HepG2 (cell line): ENCODE results near the gene SUOX. TPM values are rescaled to one million over a fixed set of nuclear protein-coding genes. Genes with fewer than 3 reads are reported as not detected.
"Not testable (repeated sequence)": the region's sequence is repeated elsewhere in the genome, so short reads cannot be mapped to it uniquely, and the experiment has no call there.

ENCODE experiments used
- ATAC-seq: fragments of 200-7000 bp; cut with Tn5 transposase; 3 replicates; pipeline ENCODE4 v1.9.1; 2020; ENCODE audit warnings: mild to moderate bottlenecking, moderate library complexity
- BruUV-seq: library from RNA; stranded (reverse); fragments of 400-500 nt; replicated peaks from 2 replicates; lab custom pipeline; 2021; lab: Mats Ljungman, UMichigan
- CTCF ChIA-PET: fragments of 300-600 bp; formaldehyde crosslinking; extraction: SDS; loops from one replicate; lab custom pipeline; 2021; ENCODE audit warnings: low total read pairs, inconsistent platforms, low intra/inter-chr PET ratio; lab: Yijun Ruan, JAX
- POLR2A ChIA-PET: fragments of 350-600 bp; sonication (Branson Sonifier 250); formaldehyde crosslinking; loops from one replicate; lab custom pipeline; 2020; ENCODE audit warnings: antibody characterized with exemption, inconsistent platforms; lab: Yijun Ruan, JAX
- DNase-seq: peaks from one replicate; pipeline ENCODE4 v3.0.0-alpha.2; 2015; ENCODE audit warnings: low spot score
- FAIRE-seq: peaks from 3 replicates; lab custom pipeline; 2011; peaks lifted over from hg19 to GRCh38; lab: Jason Lieb, UNC
- H2AFZ ChIP-seq: one replicate; pipeline ENCODE4 v1.6.1; 2011; ENCODE audit warnings: low read length, inconsistent platforms
- H3K27ac ChIP-seq: fragments of 300-600 bp; 3 replicates; pipeline ENCODE4 v1.8.0; 2011; ENCODE audit warnings: mixed run types, mild to moderate bottlenecking, mixed read lengths, low read length, inconsistent platforms; ENCODE audit not compliant: insufficient read depth; ENCODE audit errors: extremely low read length
- H3K27me3 ChIP-seq, 2 experiments: fragments of 200-600 bp in 1 of 2; 2 replicates in 1 of 2; 3 replicates in 1 of 2; pipeline versions ENCODE4 v1.6.0 to v1.8.0; 2011; ENCODE audit warnings: low read length in 2 of 2, mild to moderate bottlenecking in 2 of 2, moderate library complexity in 2 of 2, inconsistent platforms in 1 of 2; ENCODE audit not compliant: insufficient read depth in 2 of 2, control insufficient read depth in 1 of 2
- H3K36me3 ChIP-seq, 2 experiments: fragments of 200-600 bp in 1 of 2; replicated peaks in 1 of 2; 2 replicates in 1 of 2; 3 replicates in 1 of 2; pipeline versions ENCODE4 v1.5.1 to v1.8.0; 2011; ENCODE audit warnings: low read length in 2 of 2, inconsistent platforms in 1 of 2; ENCODE audit not compliant: insufficient read depth in 2 of 2, control insufficient read depth in 1 of 2
- H3K4me1 ChIP-seq: 2 replicates; pipeline ENCODE4 v1.5.1; 2012; ENCODE audit warnings: low read length, inconsistent platforms; ENCODE audit not compliant: insufficient read depth
- H3K4me2 ChIP-seq: 2 replicates; pipeline ENCODE4 v1.6.0; 2011; ENCODE audit warnings: low read depth, low read length, inconsistent platforms
- H3K4me3 ChIP-seq, 3 experiments: fragments of 200-600 bp in 1 of 3; sonication (generic), shearing (Covaris generic) in 1 of 3; replicated peaks in 1 of 3; 2 replicates each; pipeline ENCODE4 v1.5.1; 2011 to 2016; ENCODE audit warnings: low read length in 3 of 3, inconsistent platforms in 2 of 3, low read depth in 2 of 3, mild to moderate bottlenecking in 2 of 3, control low read depth in 1 of 3, mixed read lengths in 1 of 3; ENCODE audit not compliant: insufficient read depth in 1 of 3
- H3K79me2 ChIP-seq: one replicate; pipeline ENCODE4 v1.6.1; 2011; ENCODE audit warnings: low read length, inconsistent platforms; ENCODE audit not compliant: insufficient read depth
- H3K9ac ChIP-seq: 2 replicates; pipeline ENCODE4 v1.6.0; 2011; ENCODE audit warnings: mild to moderate bottlenecking, low read depth, low read length, inconsistent platforms; ENCODE audit not compliant: insufficient read depth
- H3K9me3 ChIP-seq: 2 replicates; pipeline ENCODE4 v1.5.1; 2012; ENCODE audit warnings: mild to moderate bottlenecking, low read length
- H4K20me1 ChIP-seq: 2 replicates; pipeline ENCODE4 v1.6.0; 2011; ENCODE audit warnings: inconsistent platforms, mild to moderate bottlenecking, low read length, moderate library complexity; ENCODE audit not compliant: insufficient read depth
- GABPB1 ChIP-seq: IDR thresholded peaks from 2 replicates; pipeline ENCODE4 v1.6.1; 2016; ENCODE audit warnings: mild to moderate bottlenecking, missing genetic modification reagents, moderate library complexity, missing compliant biosample characterization
- RBFOX2 ChIP-seq: fragments of 200-400 bp; formaldehyde crosslinking; IDR thresholded peaks from 2 replicates; pipeline ENCODE4 v1.6.1; 2017; ENCODE audit warnings: low read depth, mild to moderate bottlenecking, low read length
- ZBTB38 ChIP-seq: sonication (generic); formaldehyde crosslinking; IDR thresholded peaks from 2 replicates; pipeline ENCODE4 v1.5.1; 2020; ENCODE audit warnings: mild to moderate bottlenecking, missing genetic modification reagents
- WGBS: methylation state at CpG from one replicate; pipeline ENCODE4 v1.1.6; 2017; ENCODE audit warnings: low lambda C conversion rate; 5-methylcytosine and 5-hydroxymethylcytosine counted together
- in situ Hi-C: cut with HindIII; loops from 2 replicates; pipeline ENCODE4 v1.10.0; 2017; ENCODE audit warnings: low pct_unique_long_range_greater_than_20kb; ENCODE audit not compliant: extremely low pct_ligation_motif_present
- intact Hi-C: fragments of 100-400 bp; cut with micrococcal nuclease; formaldehyde crosslinking; loops from one replicate; pipeline ENCODE4 v1.10.0; 2022; ENCODE audit not compliant: unreplicated experiment
- polyA plus RNA-seq, 8 experiments: library from polyadenylated mRNA; depleted of rRNA in 3 of 8; stranded (reverse) in 7 of 8; unstranded in 1 of 8; fragments of >200 nt; fragmentation: Illumina TruSeq in 4 of 8; extraction: Trizol in 4 of 8; gene quantifications; 2 replicates each; pipeline versions ENCODE4 v1.2.1 to v1.2.3, GENCODE V29; 2011 to 2016; ENCODE audit warnings: low read depth in 4 of 8, missing spikeins in 1 of 8, mixed read lengths in 1 of 8; ENCODE audit not compliant: insufficient read depth in 1 of 8
- total RNA-seq, 5 experiments: library from RNA; depleted of rRNA; stranded (reverse); fragments of >200 nt; fragmentation: Illumina TruSeq; extraction: Trizol; gene quantifications; 2 replicates each; pipeline ENCODE4 v1.2.3, GENCODE V29; 2016; ENCODE audit warnings: low read depth in 1 of 5
- TF ChIP-seq, protein P1 (sequence below): sonication (generic); formaldehyde crosslinking; IDR thresholded peaks from 2 replicates; pipeline ENCODE4 v1.4.0; 2020; ENCODE audit warnings: missing genetic modification reagents

SUOX gene
- total and polyA plus RNA-seq, 2 of the 13 experiments (the other 11 are each of a cell fraction or from before 2014, with no cell fraction given) = 23.9 to 25.9 TPM

DNA sequence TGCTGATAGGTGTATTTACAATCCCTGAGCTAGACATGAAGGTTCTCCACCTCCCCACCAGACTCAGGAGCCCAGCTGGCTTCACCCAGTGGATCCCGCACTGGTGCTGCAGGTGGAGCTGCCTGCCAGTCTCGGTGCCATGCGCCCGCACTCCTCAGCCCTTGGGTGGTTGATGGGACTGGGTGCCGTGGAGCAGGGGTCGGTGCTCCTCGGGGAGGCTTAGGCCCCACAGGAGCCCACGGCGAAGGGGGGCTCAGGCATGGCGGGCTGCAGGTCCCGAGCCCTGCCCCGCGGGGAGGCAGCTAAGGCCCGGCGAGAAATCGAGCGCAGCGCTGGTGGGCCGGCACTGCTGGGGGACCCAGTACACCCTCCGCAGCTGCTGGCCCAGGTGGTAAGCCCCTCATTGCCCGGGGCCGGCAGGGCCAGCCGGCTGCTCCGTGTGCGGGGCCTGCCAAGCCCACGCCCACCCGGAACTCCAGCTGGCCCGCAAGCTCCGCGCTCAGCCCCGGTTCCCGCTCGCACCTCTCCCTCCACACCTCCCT is 3.0 kb downstream of the SUOX start:
- in situ Hi-C loops = loop anchor here (5.0 kb wide), 1 partner anchor 32 kb away; no protein-coding TSS in a partner anchor
- TF ChIP-seq ZBTB38 (CRISPR knock-in tag) = peak; percentile 56; the same call in 1 of the 2 replicates
- TF ChIP-seq GABPB1 (CRISPR knock-in tag) = peak; percentile 16; the same call in 1 of the 2 replicates
- TF ChIP-seq RBFOX2 = peak; percentile 38
- TF ChIP-seq, protein P1, sequence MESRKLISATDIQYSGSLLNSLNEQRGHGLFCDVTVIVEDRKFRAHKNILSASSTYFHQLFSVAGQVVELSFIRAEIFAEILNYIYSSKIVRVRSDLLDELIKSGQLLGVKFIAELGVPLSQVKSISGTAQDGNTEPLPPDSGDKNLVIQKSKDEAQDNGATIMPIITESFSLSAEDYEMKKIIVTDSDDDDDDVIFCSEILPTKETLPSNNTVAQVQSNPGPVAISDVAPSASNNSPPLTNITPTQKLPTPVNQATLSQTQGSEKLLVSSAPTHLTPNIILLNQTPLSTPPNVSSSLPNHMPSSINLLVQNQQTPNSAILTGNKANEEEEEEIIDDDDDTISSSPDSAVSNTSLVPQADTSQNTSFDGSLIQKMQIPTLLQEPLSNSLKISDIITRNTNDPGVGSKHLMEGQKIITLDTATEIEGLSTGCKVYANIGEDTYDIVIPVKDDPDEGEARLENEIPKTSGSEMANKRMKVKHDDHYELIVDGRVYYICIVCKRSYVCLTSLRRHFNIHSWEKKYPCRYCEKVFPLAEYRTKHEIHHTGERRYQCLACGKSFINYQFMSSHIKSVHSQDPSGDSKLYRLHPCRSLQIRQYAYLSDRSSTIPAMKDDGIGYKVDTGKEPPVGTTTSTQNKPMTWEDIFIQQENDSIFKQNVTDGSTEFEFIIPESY = 0 out of 2 replicates have a peak, but pooled peaks have one; percentile 6
- POLR2A ChIA-PET = interaction anchor here (0.9 to 2.3 kb wide), 2 partner anchors 11 to 26 kb away, joined by 3 to 15 read pairs; partner anchors contain the start of gene RAB5B
- H3K79me2 ChIP-seq = peaks cover 20% of the 10 kb centered on the region
- H3K27me3 ChIP-seq, H3K9me3 ChIP-seq, H3K9ac ChIP-seq, H3K27ac ChIP-seq, H2AFZ ChIP-seq, DNase-seq, H3K4me3 ChIP-seq, BruUV-seq, ATAC-seq, H4K20me1 ChIP-seq, H3K4me2 ChIP-seq, intact Hi-C loops, FAIRE-seq, CTCF ChIA-PET: not testable (repeated sequence)
- peaks cover 11 to 21% of the 10 kb centered on the region in 2 experiments; a peak in 4 of 5 replicates for H3K36me3 ChIP-seq
- WGBS = 93% methylated on average over 3 of the region's 33 CpGs
- H3K4me1 ChIP-seq = peaks cover 62% of the 10 kb centered on the region
